CD4-positive, alpha-beta T cell treated with Interferon gamma for 1 hour (primary cell): ENCODE data around the gene ADPRHL1.

Experiments
- DNase-seq: peaks from one replicate; pipeline ENCODE4 v3.0.0-alpha.2; 2020

Gene ADPRHL1

DNA sequence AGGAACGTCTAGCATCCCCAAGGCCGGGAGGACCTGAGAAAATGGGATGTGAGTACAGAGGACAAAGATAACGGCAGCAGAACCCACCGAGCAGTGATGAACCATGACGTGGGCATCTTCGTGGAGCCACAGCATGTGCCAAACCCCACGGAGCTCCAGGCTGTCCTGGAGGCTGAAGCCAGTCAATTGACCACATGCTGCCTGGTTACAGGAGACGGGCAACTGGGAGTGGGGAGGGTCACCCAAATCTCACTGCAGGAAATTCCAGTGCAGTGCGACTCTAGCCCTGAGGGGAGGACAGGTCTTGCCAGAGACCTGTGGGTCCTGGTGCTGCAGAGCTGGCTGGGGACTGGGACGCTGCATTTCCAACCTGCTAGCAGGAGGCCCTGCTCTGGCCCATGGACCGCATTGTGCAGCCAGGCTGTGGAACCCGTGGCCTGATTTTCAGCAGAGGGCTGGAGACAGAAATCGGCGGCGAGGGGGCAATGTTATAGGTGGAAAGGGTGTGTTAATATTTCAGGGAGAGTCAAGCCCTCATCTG is 86.2 kb downstream of the ADPRHL1 start:
- DNase-seq = no peak

DNA sequence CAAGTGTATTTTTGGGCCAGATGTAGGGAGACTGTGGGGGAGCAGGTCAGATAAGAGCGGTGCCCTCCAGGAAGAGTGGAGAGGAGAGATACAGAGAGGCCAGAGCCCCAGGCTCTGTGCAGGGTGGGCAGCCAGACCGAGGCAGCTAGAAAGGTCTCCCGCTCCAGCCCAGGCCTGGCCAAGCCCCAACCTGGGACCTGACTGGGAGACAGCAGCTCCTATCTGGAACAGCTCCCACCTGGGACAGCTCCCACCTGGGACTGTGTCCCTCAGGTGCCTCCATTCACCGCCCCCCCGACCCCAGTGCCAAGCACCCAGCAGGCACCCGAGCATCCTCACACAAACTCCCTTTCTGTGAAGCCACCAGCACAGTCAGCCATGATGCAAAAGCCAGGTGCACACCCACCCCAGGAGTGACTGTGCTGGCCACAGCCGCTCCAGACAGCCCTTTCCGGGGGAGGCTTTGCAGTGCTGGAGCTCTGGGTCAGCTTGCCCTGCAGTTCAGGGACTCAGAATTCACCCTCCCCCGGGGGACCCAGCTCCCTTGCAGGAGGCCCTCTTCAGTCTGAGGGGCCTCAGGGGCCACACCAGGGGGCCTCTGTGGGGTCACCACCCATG is 87.2 kb downstream of the ADPRHL1 start:
- no peak for DNase-seq

DNA sequence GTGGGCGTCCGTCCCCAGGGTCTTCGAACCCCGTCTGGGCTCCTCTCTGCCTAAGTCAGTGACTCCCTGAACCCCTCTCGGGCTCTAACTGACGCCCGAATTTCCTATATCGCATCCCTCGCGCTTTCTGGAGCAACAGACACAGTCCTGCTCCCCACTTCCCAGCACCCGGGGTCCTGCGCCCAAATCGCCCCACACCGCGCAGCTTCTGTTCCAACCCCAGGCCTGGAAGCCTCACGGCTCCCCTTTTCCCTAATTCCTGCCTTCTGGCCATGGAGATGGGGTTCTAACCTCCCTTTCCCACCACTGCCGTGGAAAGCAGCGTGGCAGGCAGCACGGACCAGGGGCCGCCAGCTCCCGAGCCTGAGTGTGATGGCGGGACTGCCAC is 87.7 kb downstream of the ADPRHL1 start:
- no peak for DNase-seq

DNA sequence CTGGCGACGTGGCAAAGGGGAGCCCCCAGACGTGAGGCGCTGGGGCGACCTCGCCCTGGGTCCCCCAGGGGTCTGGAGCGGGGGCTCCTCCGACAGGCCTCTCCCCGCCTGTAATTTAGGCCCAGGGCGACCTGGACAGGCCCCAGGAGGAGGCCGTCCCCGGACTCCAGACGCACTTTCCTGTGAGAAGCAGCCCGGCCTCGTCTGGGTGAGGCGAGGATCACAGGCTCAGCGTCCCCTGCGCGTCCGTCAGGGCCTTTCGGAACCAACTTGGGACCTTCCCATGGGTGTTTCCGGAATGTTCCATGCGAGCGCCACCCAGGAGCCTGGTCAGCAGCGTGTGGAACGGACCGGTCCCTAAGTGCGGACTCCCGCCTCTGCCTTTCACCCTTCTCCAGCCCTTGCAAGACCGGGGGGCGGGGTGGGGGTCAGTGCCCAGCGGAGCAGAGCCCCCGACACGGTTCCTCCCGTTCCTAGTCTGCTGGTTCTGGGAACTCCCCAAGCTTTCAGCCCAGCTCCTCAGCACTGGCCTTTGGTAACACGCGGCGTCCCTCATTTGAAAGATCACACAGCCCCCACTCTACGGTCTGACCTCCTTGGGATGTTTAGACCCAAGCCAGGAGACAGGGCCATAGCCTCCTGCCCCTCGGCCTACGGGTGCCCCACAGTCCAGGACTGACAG is 88.2 kb downstream of the ADPRHL1 start:
- no peak for DNase-seq

DNA sequence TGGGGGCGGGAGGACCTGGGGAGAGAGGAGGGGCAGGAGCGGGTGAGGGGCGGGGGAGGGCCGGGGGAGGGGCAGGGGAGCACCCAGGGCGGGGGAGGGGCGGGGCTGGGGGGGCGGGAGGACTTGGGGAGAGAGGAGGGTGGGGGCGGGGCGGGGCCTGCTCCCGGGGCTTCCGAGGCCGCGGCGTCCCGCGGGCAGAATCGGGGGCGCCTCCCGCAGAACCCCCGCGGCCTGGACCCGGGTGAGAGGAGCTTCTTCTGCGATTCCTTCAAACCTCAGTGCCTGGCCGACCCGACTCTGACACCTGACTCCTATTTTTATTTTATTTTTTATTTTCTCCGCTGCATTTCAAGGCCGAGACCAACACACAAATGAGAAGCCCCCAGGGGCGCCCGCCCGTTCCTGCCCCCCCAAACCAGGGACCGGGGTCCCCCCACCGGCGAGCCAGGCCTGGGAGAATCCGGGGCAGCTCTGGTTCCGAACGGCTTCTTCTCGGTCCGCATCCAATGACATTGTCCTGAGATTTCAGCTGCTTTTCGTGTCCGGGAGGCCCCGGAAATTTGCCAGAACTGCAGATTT is 88.9 kb downstream of the ADPRHL1 start:
- DNase-seq = no peak

DNA sequence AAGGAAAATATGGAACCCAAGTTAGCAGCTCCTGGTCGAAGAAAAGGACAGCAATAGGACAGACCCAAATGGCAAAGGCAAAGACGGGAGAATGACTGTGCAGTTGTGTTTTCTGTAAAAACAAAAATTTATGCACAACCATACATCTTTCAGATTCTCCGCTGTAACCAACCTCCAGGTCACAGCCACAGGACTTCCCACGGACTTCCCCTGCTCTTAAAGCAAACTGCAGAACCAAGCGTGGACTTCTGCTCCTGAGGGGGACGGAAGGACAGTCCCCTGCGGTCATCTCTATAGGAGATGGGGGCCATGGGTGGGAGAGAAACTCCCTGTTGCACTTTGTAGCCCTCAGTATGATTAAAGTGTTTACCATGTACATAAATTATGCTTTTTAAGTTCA is 91.9 kb downstream of the ADPRHL1 start:
- DNase-seq = no peak

DNA sequence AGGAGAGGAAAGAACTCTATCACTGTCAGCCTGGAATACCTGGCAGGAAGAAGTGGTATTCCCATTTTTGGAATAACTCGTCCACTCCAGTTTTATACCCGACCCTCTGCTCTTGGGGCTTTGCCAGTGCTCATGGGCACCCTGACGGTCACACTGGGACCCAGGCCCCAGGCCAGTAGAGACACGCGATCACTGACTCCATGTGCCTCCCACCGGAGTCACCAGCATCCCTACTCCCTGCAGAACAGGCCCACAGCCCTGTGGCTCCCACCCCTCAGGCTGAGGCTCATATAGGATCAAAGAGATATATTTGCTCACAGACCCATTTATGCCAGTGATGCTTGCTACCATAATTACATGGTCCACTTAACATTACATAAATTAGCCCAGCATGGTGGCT is 92.8 kb downstream of the ADPRHL1 start:
- DNase-seq = no peak

DNA sequence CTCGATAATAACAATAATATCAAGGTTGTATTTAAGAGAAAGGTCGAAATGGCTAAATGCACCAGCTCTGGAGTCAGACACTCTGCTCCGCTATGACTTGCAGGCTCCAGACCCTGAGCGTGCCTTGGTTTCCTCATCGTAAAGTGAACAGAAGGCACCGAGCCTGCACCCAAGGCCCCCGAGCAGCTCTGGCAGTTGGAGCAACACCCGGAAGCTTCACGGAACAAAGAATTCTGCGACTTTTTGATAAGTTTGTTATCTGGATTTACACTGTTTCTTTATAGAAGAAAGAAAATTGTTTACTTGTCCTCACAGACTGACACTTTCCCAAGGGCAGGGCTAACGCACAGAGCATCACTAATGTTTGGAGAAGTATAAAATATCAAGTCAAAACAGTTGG is 93.7 kb downstream of the ADPRHL1 start:
- no peak for DNase-seq

DNA sequence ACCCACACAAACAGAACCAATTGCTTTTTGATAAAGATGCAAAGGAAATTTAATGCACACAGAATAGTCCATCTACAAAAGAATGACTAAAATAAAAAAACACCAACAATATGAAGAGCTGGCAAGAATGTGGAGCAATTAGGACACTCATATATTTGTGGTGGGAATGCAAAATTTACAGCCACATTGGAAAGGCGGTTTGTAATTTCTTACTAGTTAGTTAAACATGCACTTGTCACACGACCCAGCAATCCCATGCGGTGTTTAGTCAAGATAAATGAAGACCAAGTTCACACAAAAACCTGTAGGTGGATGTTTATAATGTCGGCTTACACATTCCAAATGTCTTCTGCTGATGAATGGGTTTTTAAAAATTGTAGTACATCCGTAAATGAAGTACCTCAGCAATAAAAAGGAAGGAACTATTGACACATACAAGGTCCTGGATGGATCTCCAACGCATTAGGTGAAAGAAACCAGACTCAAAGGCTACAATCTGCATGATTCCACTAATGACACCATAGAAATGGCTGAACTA is 94.6 kb downstream of the ADPRHL1 start:
- no peak for DNase-seq

DNA sequence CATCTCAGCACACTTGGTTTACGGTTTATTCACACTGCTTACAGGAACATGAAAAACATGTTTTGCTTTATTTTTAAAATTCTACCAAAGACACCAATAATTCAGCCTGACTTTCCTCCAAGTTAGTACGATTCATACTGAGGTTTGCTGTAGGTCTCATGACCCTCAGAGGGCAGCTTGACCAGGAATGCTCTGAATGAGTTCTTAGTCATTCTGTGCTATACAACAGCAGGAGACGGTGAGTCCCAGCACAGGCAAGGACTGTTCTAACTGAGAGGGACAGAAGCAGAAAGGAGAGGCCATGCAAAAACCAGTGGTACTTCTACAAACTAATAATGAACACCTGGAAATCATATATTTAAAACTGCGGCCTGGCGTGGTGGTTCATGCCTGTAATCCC is 95.8 kb downstream of the ADPRHL1 start:
- no peak for DNase-seq

DNA sequence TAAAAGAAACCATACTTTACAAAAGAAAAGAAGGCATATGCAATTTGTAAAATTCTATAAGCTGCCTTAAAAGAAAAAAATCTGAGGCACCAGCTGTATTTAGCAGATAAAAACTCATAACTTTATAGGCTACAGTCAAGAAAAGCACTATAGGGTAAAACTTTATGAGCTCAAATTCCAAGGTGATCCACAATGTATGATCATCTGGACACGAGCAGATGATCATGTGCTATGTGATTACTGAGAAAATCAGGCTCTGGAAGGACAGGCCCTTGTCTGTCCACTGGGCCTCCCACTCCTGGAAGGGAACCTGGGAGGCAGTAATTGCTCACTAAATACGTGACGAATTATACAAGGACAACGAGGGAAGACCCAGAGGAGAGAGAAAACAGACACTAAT is 96.7 kb downstream of the ADPRHL1 start:
- no peak for DNase-seq

DNA sequence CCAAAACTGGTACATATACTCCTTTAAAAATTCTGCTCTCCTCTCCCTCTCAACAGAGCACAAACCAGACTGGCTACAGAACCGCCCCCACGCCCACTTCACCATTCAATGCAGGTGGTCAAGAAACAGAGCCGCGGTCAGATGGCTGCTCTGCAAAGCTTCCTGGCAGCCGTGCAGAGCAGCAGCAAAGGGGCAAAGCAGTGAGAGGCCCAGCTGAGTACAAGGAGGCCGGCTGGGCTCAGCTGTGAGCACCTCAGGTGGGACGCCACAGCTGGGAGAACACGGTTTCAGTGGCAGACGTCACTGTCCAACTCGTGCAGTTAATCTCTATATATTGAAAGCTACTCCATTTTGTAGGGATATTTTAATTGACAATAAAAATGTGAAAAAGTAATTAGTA is 97.7 kb downstream of the ADPRHL1 start:
- no peak for DNase-seq

DNA sequence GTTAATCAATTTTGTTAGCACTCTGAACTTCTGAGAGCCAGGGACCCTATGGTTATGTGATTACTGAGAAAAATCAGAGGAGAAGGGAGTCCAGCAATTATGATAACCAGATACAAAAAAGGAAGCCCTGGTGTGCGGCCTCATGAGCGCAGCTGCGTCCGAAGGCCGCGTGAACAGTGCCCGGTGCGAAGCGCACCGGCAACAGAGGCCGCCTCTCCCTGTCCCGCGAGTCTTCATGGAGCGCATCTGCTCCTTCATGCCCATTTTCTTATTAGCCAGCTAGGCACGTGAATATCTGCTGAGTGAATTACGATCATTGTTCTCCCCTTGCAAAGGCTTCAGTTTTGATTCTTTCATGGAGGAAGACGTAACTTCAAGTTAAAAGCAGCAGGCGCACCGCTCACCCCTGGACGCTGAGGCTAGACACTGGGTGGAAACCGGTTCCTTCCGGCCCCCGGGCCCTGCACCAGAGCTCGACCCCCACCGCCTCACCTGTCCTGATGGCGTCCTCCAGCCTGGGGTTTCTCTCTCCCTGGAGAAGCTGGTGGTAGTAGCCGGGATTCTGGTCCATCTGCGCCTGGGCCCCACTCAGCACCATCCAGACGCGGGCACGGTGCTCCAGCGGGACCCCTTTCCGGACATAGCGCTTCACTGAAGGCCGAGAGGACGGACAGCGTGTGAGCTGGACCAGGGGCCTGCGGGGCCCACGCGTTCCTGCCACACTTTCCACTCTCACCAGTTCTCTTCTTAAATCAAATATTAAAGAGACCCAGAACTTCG is 98.3 kb downstream of the ADPRHL1 start:
- no peak for DNase-seq

DNA sequence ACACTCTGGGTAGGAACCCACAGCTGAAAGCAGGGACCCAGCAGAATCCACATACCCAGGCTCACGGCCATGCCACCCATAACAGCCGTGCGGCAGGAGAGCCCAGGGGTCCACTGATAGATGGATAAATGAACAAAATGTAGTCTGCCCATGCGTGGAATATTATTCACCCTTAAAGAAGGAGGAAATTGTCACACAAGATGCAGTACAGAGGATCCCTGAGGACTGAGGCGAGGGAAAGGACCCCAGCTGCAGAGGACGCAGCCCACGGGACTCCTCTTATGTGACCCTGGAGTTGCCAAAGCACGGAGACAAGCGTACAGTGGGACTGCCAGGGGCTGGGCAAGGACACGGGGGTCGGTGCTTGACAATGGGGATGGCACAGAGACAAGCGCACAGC is 100.0 kb downstream of the ADPRHL1 start:
- no peak for DNase-seq

DNA sequence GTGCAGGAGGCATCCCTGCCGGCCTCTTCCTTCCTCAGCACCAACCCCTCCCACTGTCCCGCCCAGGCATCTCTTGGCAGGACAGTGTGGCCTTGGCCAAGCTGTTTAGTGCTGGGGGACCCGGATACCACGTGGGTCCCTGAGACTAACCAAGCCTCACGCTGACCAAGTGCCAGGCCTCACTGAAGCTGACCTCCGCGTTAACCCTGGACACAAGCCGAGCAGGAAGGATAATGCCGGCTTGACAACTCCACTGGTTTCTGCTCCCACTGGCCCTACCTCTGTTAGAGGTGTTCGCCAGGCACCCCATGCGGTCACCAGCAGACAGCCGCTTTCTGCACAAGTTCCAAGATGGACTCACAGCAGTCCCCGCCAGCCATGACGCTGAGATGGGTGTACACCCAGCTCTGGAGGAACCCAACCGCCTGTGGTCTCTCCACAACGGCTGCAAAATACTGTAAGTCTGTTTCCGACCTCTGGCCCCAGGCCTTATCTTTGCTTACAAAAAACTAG is 101.7 kb downstream of the ADPRHL1 start:
- no peak for DNase-seq

DNA sequence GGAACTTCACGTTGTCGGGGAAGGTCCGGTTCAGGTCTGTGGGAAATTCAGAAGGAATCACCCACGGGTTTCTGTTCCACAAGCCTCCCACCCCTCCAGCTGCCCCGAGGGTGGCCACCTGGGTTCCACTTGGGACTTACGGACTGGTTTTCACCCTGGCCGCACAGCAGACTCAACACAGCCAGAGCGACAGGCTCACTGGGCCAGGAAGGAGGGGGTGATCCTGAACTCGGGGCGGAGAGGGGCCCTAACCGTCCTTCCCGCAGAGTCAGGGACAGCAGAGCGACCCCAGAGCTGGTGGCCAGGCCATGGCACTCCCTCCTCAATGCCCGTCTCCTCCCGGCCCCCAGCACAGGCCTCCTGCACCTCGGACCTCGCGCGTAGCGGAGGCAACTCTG is 102.4 kb downstream of the ADPRHL1 start:
- no peak for DNase-seq

DNA sequence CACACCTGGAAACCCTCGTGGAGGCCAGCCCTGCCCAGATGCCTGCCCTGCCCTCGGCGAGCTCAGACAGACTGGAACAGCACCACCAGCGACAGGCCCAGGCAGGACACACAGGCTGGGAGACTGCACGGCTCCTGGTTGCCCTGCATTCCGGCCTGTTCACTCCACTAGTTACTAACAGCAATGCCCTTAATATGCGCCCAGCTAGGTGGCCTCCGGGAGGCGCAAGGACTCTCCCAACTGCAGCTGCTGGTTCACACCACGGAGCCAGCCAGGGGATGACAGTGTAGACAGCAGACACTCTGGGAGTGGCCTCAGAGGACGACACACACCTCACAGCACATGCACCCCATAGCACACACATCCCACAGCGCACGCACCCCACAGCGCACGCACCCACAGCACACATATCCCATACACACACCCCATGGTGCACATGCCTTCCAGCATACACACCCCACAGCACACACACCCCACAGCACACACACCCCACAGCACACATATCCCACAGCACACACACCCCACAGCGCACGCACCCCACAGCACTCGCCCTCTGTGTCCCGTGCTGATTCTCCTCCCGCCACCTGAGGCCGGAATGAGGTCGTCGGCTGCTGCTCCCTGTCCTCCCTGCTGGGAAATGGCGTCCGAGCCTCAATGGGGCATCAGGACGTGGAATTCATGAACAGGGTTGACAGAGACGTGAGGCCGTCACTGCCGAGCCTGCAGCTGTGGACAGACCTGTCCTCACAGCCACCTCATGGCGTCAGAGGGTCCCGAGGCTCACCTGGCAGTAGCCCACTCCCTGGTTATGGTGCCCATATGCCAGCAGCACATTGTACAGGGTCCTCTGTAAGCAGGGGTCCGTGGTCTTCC is 103.0 kb downstream of the ADPRHL1 start:
- no peak for DNase-seq
